ENCODE data around the gene CHSY3.

CHSY3 gene

DNA sequence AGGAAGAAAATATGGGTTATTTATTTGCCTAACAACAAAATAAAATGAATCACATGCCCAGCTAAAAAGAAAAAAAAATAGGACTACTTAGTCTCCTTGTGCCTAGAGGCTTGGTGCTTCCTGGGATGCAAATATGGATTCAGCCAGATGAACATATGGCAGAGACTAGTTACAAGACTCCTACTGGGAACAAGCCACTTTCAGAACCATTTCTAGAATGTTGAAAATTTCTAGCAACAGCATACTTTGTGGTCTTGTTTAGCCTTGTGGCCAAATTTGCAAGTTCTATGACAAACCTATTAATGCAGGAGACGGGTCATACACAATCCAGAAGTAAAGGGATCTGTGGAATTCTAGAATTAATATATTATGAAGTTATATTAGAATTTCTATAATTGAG is 198.7 kb downstream of the CHSY3 start:
- DNase-seq = no peak

- no peak for DNase-seq
Measured at GRCh38 chr5:130104895-130105688, 200.8 kb downstream of the CHSY3 start.

- no peak for DNase-seq
Measured at GRCh38 chr5:130106480-130106879, 202.2 kb downstream of the CHSY3 start.

DNA sequence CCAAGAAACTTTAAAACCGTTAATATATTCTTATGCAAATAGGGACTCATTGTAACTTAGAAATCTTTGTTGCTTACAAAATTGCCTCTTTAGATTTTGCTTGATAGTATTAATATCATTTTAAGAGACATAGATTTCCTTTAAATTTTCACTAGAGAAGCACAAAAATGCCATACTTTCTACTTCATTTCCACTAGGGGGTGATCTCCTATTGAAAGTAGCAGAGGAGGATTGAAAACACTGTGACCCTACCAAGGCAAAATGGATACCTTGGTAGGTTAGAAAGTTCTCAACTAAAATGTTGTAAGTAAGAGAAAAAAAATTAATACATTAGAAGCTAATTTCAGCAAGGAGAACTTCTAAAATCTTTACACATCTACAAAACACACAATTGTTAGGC is 204.9 kb downstream of the CHSY3 start:
- DNase-seq = peak; percentile 20

DNA sequence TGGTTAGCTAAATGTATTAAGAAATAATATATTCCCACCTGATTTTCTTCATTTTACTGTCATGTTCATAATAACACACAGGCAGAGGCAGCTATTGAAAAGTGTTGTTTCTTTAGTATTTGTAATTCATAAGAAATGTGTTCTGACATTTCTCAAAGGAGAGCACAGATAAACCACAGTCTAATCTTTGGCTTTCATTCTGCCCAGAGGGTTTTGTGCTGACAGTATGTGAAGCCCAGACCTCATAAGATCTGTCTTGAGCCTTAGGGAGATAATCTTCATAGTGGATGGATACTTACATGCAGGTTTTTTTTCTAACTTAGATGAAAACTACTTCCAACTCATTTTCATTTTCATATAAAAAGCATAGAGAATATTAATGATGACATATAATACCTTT is 206.1 kb downstream of the CHSY3 start:
- no peak for DNase-seq

DNA sequence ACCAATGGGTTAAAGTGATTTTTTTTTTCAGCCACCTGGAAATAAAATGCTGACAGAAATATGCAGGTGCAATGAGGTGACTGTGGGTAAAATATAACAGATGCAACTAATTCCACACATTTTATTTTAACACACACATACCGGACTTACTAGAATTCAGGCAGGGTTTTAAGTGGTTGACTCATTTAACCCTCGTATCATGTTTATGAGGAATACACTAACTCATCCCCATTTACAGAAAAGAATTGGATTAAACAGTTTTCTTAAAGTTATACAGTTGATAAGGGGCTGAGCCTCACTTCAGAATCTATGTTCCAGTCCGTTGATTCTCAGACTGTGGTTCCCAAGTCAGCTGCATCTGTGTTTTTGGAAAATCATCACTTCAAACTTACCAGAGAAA is 207.5 kb downstream of the CHSY3 start:
- DNase-seq = no peak

DNA sequence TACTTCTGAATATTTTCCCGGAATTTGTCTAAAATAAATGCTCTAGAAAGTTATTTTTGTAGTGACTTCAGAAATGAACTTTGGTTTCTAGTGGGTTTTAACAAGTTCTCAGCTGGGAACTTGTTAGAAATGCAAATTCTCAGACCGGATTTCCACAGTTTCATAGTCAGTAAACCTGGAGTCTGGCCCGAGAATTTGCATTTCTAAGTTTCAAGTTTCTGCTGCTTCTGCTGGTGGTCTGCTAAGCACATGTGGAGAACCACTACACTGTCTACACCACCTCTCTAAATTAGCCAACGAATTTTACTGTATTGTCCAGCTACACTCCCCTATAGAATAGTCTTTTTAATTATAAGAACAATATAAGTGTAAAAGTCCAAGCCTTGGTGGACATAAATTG is 208.0 kb downstream of the CHSY3 start:
- no peak for DNase-seq

- DNase-seq = no peak
Measured at GRCh38 chr5:130115686-130116085, 211.4 kb downstream of the CHSY3 start.

- no peak for DNase-seq
Measured at GRCh38 chr5:130116462-130116861, 212.2 kb downstream of the CHSY3 start.

DNA sequence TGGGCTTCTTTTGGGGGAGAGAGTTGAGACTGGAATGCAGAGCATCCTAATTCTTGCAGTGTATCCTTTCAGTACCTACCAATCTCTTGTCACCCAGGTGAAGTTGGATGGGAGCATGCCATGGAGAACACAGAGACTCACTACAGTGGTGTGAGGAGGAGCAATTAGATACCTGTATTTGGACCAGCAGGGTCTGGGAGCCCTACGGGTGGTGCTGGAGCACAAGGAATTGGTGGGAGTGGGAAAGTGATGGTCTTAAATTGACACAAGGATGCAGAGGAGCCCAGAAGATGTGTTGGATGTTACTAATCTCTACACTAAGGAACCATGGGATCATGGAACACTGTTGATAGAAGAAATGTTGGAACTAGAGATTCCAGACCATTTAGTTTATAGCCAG is 212.7 kb downstream of the CHSY3 start:
- DNase-seq = no peak

DNA sequence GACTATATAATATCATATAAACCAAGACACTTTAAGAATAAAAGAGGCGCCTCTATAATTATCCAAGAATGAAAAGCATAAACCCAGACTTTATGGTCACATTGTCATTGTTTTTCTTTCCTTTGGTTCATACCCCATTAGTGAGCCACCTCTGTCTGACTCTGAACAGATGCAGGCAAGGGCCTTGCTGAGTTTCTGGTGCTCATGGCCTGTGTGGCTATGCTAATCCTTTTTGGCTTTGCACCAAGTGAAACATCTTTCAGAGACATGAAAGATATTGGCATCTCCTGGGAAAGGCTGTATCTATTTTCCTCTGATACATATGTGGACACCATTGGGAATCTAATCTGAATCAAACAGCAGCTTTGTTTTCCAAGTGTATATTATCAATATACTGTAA is 222.5 kb downstream of the CHSY3 start:
- DNase-seq = no peak

DNA sequence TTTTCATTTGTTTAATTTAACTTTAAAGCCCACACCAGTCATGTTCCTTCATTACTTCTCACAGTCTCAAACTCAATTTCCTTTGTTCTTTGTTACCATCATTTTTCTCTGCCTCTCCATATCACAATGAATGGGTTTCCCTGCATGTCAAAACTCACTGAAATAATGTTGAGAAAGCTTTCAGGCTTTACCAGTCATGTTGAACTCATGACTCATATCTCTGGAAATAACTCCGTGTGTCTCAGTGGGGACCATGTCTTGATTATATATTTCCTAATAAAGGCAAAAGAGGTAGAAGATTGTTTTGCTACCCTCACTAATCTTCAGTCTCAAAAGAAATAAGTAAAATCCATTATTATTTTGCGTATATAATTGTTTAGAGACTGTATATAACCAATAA is 231.2 kb downstream of the CHSY3 start:
- no peak for DNase-seq

DNA sequence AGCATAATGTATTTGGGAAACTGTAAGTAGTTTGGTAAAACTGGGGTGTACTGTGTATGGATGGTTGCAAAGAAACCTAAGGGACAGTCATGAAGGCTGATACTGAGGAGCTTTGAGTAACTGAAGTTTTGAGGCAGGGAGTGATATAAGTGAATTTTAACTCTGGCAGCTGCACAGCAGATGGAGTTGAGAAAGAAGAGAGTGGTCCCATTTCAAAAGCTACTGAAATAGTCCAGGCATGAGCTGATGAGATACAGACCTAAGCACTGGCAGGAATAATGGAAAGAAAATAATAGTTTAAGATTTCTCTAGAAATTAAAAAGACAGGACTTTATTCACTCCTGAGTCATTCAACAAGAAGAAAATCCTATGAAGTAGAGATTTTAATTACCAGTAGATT is 232.0 kb downstream of the CHSY3 start:
- DNase-seq = no peak

DNA sequence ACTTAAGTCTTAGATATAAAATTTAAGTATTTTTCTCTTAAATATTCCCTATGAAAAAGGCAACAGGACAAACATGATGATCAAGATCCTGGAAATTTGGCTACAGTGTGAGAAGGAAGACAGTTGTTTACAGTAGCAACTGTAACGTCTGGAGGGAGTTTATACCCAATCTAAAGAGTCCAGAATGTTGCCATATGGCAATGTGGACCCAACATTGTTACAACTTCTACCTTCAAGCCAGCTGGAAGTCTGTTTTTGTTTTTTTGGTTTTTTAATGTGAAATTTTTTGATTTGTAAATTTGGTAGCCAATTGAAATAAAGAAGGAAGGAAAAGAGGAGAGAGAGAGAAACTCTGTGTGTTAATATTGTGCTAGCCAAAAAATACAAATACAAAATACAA is 233.4 kb downstream of the CHSY3 start:
- DNase-seq = no peak

DNA sequence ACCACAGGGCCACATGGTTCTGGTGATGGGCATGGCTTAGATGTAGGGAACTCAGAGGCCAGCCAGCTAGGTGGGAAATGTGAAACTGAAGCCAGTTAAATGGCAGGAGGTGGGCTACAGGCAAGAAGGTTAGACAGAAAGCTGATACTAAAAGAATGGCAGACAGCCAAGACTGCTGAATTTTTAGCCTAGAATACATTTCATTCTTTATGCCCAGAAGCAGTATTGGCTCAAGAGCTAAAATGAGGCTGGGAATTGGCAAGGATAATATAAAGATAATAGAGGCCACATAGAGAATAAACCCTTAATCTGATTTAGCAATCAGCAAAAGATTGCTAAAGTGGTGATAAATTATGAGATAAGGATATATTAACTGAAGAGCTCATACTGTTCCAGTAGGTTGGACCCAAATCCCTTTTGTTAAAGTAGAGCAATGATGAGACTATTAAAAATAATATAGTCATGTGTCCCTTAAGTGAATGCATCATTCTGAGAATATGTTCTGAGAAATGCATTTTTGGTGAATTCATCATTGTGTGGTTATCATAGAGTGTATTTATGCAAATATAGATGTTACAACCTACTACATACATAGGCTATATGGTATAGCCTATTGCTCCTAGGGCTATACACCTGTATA is 234.3 kb downstream of the CHSY3 start:
- DNase-seq = no peak

DNA sequence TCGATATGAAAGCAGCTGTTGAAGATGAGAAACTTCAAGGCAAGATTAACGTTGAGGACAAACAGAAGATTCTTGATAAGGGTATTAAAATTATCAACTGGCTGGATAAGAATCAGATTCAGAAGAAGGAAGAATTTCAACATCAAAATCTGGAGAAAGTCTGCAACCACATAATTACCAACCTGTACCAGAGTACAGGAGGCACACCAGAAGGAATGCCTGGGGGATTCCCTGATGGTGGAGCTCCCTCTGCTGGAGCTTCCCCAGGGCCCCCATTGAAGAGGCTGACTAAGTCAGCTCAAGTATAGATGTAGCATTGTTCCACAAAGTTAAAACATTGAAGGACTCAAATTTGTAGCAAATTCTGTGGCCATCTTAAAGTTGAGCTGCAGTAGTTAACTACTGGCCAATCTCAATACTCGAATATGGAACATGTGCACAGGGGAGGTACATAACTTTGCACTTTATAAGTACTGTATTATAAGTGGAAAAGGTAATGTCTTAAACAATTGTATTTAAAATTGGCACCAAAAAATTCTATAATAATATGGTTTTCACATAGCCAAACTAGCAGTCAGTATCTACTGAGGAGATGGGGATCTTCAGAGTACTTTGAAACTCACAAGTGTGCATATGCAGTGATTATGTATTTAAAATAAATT is 237.5 kb downstream of the CHSY3 start:
- peak; percentile 8 for DNase-seq

GRCh38 chr5:130151239-130151638 is 247.0 kb downstream of the CHSY3 start:
- DNase-seq = no peak

DNA sequence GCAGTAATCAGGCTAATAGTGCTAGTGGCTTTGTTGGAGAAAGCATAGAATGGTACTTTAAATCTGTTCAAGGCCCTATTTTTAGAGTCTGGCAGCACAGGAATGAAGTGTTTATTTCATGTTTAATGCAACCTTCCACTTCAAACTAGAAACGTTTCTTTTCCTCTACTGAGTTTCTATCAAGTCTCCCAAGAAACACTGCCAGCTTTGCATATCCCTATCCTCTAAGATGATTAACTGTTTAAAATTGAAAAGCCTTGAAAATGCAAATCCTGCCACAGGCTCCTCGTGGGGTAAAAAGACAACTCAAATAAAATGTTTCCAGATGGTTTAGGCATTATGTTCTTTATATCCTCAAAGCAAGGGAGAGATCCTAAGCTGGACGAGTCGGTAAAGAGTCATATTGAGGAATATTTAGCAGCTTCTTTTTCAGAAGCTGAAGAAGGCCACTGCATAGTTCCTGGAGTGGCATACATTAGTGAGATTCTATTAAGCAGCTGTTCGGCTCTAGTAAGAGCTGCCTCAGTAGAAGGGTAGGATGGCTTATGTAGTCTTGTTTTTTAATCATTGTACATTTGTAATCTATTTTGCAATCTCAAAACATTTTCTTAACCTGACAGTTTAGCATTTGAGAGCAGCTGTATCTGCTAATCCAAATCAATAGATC is 251.2 kb downstream of the CHSY3 start:
- DNase-seq = no peak

- no peak for DNase-seq
Measured at GRCh38 chr5:130158036-130158435, 253.8 kb downstream of the CHSY3 start.

- DNase-seq = no peak
Measured at GRCh38 chr5:130159968-130160367, 255.7 kb downstream of the CHSY3 start.

DNA sequence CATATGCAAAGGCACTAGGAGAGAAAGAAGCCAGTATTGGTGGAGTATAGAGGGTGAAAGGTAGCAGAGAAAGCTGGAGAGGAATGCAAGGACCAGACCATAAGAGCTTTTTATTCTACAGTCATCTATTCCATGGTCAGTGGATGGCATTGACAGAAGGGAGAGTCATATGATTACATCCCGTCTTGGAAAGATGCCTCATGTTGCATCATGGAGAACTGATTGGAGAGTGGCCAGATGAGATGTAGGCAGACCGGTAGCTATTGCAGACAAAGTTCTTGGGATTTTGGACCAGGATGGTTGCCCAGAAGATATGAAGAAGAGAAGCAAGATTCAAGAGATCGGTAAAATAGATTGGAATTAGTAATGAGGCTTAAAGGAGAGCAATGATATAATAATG is 260.7 kb downstream of the CHSY3 start:
- no peak for DNase-seq

- no peak for DNase-seq
Measured at GRCh38 chr5:130166839-130167490, 262.7 kb downstream of the CHSY3 start.

- DNase-seq = no peak
Measured at GRCh38 chr5:130168211-130168610, 263.9 kb downstream of the CHSY3 start.
